Heart left ventricle (tissue), 13 donors: Measurements from ENCODE around the gene CAPN9.

Source experiments
- CTCF ChIP-seq, 12 donors: fragments of 200-600 bp; sonication (generic) in 4 of 12; IDR thresholded peaks; one replicate each; pipeline versions ENCODE4 v1.5.0 to v1.8.0; 2018 to 2022; ENCODE audit warnings: antibody characterized with exemption in 12 of 12, mild to moderate bottlenecking in 5 of 12
- POLR2A ChIP-seq, 2 donors: fragments of 450-650 bp; IDR thresholded peaks; one replicate each; pipeline ENCODE4 v1.6.1; 2017; ENCODE audit warnings: antibody characterized with exemption in 2 of 2, mild to moderate bottlenecking in 2 of 2, moderate library complexity in 2 of 2
- donor health status: ischemic (EF 13 %, LVEDD 7.1; RV severe dilation, severe dysfunction).
- donor health status: DM: no; HTN: yes; CAD: no.
- donor health status: DM: no; HTN: no; CAD: no.
- donor health status: ischemic (EF 25% LVEDD 6.9; RV normal size, moderate dysfunction).
- donor health status: ischemic (EF 25% LVEDD 5.7; RV mildly dilated, moderate dysfunction).
- donor health status: ischemic (EF 35%, LVEDD 5.7; RV mildly dilated, moderate dysfunction).
- donor health status: nonischemic (EF 11% LVEDD 7.7; RV severe dilation, severe dysfunction).
- donor health status: DM: yes; HTN: yes; CAD: no.
- donor health status: PGD.
- donor health status: ischemic (EF 29% LVEDD 5.4; RV normal size, mild dysfunction).
- donor health status: nonischemic (EF 23%, LVEDD 6.1; RV moderate dilation, normal function).

- no peak for TF ChIP-seq CTCF (IDR thresholded peaks at IDR 0.05)
- no peak for TF ChIP-seq POLR2A (IDR thresholded peaks at IDR 0.05)
Measured at GRCh38 chr1:230833511-230833910, 86.3 kb downstream of the CAPN9 start.
